Measurements from ENCODE around the gene DSTN.

- TF ChIP-seq, protein P1, sequence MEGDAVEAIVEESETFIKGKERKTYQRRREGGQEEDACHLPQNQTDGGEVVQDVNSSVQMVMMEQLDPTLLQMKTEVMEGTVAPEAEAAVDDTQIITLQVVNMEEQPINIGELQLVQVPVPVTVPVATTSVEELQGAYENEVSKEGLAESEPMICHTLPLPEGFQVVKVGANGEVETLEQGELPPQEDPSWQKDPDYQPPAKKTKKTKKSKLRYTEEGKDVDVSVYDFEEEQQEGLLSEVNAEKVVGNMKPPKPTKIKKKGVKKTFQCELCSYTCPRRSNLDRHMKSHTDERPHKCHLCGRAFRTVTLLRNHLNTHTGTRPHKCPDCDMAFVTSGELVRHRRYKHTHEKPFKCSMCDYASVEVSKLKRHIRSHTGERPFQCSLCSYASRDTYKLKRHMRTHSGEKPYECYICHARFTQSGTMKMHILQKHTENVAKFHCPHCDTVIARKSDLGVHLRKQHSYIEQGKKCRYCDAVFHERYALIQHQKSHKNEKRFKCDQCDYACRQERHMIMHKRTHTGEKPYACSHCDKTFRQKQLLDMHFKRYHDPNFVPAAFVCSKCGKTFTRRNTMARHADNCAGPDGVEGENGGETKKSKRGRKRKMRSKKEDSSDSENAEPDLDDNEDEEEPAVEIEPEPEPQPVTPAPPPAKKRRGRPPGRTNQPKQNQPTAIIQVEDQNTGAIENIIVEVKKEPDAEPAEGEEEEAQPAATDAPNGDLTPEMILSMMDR (IDR thresholded peaks at IDR 0.05): no peak
- TF ChIP-seq POLR2AphosphoS5 (IDR thresholded peaks at IDR 0.05) (no peak), POLR2A (IDR thresholded peaks at IDR 0.05) (no peak)
Observed at GRCh38 chr20:17616480-17617211, 46.8 kb downstream of the DSTN start.

Measured in breast epithelium (tissue), 3 donors.